ENCODE measurements around the gene IQSEC1. TPM values are rescaled to one million over a fixed set of nuclear protein-coding genes. Genes with fewer than 3 reads are reported as not detected.

The IQSEC1 gene
- total and polyA plus RNA-seq, 2 of the 8 experiments (the other 6 are each of a cell fraction or from before 2014, with no cell fraction given): 6.8 to 28.8 TPM

DNA sequence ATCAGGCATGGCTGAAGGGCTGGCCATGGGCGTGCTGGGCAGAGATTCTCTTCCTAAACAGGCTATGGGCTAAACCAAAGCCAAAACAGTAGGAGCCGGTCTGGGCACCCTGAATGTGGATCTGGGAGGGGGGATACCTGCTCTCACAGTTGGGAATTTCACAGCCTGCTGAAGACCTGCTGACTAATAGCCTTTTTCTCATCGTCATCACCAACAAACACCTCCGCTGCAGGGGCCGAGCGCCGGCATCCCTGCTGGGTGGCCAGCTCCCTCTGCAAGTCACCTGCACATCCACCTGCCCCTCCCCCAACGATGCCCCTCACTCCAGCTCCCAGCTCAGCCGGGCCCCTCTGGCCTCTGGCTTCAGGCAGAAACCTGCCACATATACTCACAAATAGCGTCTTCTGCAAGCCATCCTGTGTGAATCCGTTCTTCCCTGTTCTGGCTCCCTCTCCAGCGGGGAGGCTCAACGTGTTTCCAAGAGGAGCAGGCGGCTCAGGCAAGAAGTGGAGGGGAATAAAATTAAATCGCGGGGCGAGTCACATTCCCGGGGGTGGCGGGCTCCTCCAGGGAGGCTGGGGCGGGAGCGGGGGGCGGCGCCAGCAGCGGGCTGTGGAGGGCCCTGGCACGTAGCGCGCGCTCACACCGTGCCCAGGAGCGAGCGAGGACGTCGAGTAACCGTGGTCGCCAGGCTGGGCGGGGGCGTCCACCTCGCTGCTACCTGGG lies 466 bp downstream of the IQSEC1 start (continued):
- TF ChIP-seq GABPA (IDR thresholded peaks at IDR 0.05; ENCODE audit: borderline replicate concordance, insufficient read depth, low read length) (no peak), CREB1 (IDR thresholded peaks at IDR 0.05) (peak; percentile 49), SUZ12 (IDR thresholded peaks at IDR 0.05; ENCODE audit: low read length) (peak; percentile 55; the same call in 1 of the 2 replicates), KDM5A (IDR thresholded peaks at IDR 0.05; ENCODE audit: low read length) (no peak), BACH1 (IDR thresholded peaks at IDR 0.05; ENCODE audit: low read length) (peak; percentile 93)
- TF ChIP-seq, protein P1, sequence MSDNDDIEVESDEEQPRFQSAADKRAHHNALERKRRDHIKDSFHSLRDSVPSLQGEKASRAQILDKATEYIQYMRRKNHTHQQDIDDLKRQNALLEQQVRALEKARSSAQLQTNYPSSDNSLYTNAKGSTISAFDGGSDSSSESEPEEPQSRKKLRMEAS (IDR thresholded peaks at IDR 0.05): peak; percentile 59; the same call in 1 of the 2 replicates
